HUES6 (cell line): ENCODE measurements around the gene MORN4.

ENCODE experiments used
- H3K27ac ChIP-seq: 2 replicates; pipeline ENCODE4 v1.7.0; 2013; ENCODE audit warnings: low read depth, mild to moderate bottlenecking, low read length, inconsistent platforms
- H3K27me3 ChIP-seq: 2 replicates; pipeline ENCODE4 v1.6.1; 2013; ENCODE audit warnings: low read length; ENCODE audit not compliant: control insufficient read depth, insufficient read depth
- H3K36me3 ChIP-seq: 2 replicates; pipeline ENCODE4 v1.6.1; 2013; ENCODE audit warnings: low read length; ENCODE audit not compliant: control insufficient read depth, insufficient read depth
- H3K4me1 ChIP-seq: 2 replicates; pipeline ENCODE4 v1.6.1; 2013; ENCODE audit warnings: low read length; ENCODE audit not compliant: control insufficient read depth, insufficient read depth
- H3K4me3 ChIP-seq: 2 replicates; pipeline ENCODE4 v1.5.1; 2013; ENCODE audit warnings: low read depth, low read length
- H3K9ac ChIP-seq: one replicate; pipeline ENCODE4 v1.6.1; 2013; ENCODE audit warnings: mild to moderate bottlenecking, low read length
- H3K9me3 ChIP-seq: 2 replicates; pipeline ENCODE4 v1.6.1; 2013; ENCODE audit warnings: low read depth, low read length; ENCODE audit not compliant: control insufficient read depth, insufficient read depth

The MORN4 gene

DNA sequence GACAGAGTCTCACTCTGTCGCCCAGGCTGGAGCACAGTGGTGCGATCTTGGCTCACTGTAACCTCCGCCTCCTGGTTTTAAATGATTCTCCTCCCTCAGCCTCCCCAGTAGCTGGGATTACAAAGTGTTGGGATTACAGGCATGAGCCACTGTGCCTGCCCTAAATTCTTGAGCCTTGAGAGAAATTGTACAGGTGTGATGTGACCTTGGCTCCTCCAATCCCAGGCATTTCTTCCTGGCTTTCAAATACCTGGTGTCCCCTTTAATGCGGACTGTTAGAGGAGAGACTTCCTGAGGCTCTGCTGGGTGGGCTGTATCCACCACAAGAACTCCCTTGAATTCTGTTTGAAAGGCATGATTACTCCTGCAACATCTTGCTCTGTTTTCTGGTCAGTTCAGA is 15.0 kb downstream of the MORN4 start:
- Histone ChIP-seq H3K27ac (no peak overlapping the region), H3K4me3 (no peak overlapping the region), H3K9ac (no peak overlapping the region), H3K27me3 (no peaks in the 10 kb centered on the region), H3K4me1 (no peaks in the 10 kb centered on the region), H3K36me3 (peaks cover 7% of the 10 kb centered on the region; the same call in 1 of the 2 replicates), H3K9me3 (no peaks in the 10 kb centered on the region)

DNA sequence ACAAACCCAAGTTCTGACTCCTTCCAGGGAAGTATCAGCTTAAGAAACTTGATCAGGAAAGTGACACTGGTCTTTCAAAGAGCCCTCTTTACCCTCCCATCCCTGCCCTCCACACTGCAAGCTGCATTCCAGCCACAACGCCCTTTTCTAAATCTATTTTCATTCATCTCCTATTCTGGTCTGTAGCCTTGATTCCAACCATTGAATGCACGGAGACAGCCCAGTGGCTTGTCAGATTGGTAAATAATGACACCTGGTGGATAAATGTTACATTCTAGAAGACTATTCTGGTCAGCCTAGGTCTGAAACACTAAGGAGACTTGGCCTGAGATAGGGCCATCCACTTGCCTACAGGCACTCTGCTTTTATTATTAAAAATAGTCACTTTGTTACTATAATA is 20.9 kb downstream of the MORN4 start:
- Histone ChIP-seq H3K9me3 (no peaks in the 10 kb centered on the region), H3K36me3 (peaks cover 7% of the 10 kb centered on the region; the same call in 1 of the 2 replicates), H3K4me1 (peaks cover 12% of the 10 kb centered on the region), H3K27ac (no peak overlapping the region), H3K27me3 (no peaks in the 10 kb centered on the region), H3K9ac (no peak overlapping the region), H3K4me3 (no peak overlapping the region)

DNA sequence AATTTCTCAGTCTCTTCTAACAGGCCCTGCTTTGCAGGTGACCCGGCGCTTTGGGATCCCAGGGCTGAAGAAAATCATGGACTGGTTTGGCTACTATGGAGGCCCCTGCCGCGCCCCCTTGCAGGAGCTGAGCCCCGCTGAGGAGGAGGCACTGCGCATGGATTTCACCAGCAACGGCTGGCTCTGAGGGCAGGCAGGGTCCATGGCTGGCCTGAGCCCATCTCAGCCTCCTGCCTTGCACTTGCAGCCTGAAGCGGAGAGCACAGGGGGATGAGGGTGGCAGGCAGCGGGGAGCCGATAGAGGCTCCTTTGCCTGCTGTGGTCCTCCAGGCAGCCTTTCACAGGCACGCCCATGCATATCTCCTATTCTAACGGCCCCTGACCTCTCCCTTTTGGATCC is 21.8 kb downstream of the MORN4 start:
- Histone ChIP-seq H3K9me3 (no peaks in the 10 kb centered on the region), H3K27ac (no peak overlapping the region), H3K27me3 (no peaks in the 10 kb centered on the region), H3K36me3 (peaks cover 7% of the 10 kb centered on the region; the same call in 1 of the 2 replicates), H3K4me1 (peaks cover 12% of the 10 kb centered on the region), H3K4me3 (no peak overlapping the region), H3K9ac (no peak overlapping the region)

DNA sequence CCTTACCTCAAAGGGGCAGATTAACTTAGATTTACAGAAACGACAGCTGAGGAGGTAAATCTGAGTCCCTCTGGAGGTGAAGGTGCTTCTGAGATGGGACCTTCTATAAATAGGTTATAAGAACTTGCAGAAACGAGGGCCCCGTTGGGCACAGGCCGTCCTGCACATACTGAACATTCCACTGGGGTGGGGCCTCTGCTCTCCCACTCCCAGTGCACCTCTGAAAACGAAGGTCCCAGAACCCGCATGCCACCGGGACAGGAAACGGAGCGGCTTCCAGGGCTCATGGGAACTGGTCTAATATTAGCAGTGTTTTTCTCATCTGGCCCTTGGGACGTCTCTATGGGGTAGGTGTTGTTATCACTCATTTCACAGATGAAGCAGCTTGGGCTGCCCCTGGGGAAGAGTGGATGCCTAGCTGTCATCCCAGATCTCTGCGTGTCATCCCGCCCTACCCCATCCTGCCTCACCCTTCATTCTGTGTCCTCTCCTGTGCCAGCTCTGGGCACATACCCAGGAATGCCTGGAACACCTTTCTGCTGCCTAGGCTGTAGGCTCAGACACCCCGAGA is 24.2 kb downstream of the MORN4 start:
- Histone ChIP-seq H3K9ac (no peak overlapping the region), H3K36me3 (no peaks in the 10 kb centered on the region)

DNA sequence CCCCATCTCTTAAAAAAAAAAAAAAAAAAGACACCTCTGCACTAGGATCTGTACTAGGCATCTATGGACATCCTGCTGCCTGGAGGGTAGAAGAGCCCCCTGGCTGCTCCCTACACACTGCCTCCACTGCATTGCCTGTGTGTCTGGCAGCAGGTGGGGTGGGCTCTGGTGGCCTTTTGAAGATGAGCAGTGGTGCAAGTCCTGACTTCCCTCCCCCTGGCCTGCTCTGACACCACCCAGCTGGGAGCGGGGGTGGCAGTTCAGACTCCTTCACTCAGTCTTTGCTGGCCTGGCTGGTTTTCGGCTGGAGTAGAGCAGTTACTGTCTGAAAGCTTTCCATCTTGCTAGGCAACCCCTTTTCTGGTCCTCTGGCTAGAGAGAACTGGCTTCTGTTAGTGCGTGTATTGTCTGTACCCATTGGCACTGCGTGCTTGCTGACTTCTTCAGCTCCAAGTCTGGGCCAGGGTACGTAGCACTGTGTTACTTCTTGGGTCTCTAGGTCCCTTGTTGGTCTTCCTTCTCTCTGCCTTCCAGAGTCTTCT is 26.1 kb downstream of the MORN4 start:
- H3K27me3 ChIP-seq = no peaks in the 10 kb centered on the region
- no peaks in the 10 kb centered on the region for H3K36me3 ChIP-seq
- H3K9ac ChIP-seq = no peak overlapping the region
- no peaks in the 10 kb centered on the region for H3K9me3 ChIP-seq
- H3K27ac ChIP-seq = no peak overlapping the region
- peaks cover 10% of the 10 kb centered on the region for H3K4me1 ChIP-seq
- H3K4me3 ChIP-seq = no peak overlapping the region

More for the DNA sequence above, 24.2 kb downstream of the MORN4 start:
- peaks cover 12% of the 10 kb centered on the region for H3K4me1 ChIP-seq
- H3K9me3 ChIP-seq = no peaks in the 10 kb centered on the region
- no peak overlapping the region for H3K4me3 ChIP-seq
- no peaks in the 10 kb centered on the region for H3K27me3 ChIP-seq
- no peak overlapping the region for H3K27ac ChIP-seq

DNA sequence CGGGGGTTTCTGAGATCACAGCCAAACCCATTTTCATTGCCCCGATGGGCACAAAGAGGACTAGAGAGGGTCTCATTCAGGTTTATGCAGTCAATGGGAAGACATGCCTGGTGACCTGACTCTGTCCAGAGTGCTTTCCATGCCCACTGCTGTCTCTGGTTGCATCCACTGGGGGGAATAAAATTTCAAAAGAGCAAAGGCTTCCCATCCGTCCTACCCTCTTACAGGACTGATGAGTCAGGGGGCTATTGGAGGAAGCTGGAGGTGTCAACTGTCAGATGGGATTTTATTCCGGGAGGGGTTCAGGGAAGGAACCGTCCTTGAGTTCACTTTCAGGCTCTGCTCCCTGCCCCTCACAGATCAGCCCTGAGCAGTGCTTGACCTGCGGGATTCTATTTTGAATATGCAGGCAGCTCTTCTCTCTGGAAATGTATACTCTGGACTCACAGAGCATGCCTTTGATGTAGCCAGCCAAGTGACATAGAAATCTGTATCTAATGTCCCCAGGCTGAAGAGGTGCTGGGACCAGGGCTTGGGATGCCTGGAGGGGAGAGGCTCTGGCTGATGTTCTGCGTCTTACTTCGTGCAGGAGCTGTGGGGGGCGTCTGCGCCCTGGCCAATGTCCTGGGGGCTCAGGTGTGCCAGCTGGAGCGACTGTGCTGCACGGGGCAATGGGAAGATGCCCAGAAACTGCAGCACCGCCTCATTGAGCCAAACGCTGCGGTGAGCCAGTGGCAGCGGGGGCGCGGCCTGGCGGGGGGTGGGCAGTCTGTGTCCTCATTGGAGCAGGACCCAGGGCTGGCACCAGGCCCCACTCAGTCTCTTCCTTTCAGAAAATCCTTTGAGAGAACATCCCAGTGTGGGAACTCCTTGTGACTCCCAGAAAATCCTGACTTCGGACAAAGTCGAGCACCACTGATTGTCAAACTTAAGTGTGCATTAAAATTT is 31.8 kb downstream of the MORN4 start:
- Histone ChIP-seq H3K9ac (no peak overlapping the region), H3K27ac (no peak overlapping the region), H3K36me3 (no peaks in the 10 kb centered on the region)

DNA sequence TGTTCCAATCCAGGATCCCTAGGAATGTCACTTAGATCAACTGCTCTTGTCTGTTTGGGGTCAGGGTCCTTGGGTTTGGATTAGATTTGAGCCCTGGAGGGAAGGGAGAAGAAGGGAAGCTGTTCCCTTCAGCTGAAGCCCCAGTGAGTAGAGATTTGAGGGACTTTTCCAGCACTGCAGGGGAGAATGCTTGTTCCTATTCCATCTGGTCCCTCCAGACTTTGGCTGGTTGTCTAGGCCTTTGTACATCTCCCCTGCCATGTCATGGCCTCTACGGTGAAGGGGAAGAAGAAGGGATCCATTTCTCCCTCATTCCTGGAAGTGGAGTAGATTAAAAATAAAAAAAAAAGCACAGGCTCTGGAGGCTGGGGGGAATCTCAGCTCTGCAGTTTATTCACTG is 32.7 kb downstream of the MORN4 start:
- no peaks in the 10 kb centered on the region for H3K4me1 ChIP-seq
- H3K4me3 ChIP-seq = no peak overlapping the region
- H3K9me3 ChIP-seq = no peaks in the 10 kb centered on the region
- no peak overlapping the region for H3K9ac ChIP-seq
- no peak overlapping the region for H3K27ac ChIP-seq
- no peaks in the 10 kb centered on the region for H3K27me3 ChIP-seq
- H3K36me3 ChIP-seq = no peaks in the 10 kb centered on the region

More for the DNA sequence above, 31.8 kb downstream of the MORN4 start:
- Histone ChIP-seq H3K27me3 (no peaks in the 10 kb centered on the region), H3K9me3 (no peaks in the 10 kb centered on the region), H3K4me1 (no peaks in the 10 kb centered on the region), H3K4me3 (no peak overlapping the region)

DNA sequence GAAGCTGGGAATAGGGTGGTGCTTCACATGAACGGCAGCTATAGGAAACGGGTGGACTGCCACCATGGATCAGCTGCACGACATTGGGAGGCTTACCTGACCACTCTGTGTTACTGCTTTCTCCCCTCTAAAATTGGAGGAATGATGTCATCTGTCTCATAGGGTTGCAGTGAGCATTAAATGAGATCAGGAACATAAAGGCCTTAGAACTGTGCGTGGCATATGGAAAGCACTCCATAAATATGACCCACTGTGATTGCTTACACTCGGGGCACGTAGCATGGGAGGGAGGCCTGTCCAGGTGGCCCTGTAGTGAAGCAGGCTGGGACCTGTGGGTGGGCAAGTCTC is 34.1 kb downstream of the MORN4 start:
- Histone ChIP-seq H3K9ac (no peak overlapping the region), H3K9me3 (no peaks in the 10 kb centered on the region), H3K36me3 (no peaks in the 10 kb centered on the region), H3K4me3 (no peak overlapping the region), H3K27me3 (no peaks in the 10 kb centered on the region), H3K27ac (no peak overlapping the region), H3K4me1 (no peaks in the 10 kb centered on the region)

DNA sequence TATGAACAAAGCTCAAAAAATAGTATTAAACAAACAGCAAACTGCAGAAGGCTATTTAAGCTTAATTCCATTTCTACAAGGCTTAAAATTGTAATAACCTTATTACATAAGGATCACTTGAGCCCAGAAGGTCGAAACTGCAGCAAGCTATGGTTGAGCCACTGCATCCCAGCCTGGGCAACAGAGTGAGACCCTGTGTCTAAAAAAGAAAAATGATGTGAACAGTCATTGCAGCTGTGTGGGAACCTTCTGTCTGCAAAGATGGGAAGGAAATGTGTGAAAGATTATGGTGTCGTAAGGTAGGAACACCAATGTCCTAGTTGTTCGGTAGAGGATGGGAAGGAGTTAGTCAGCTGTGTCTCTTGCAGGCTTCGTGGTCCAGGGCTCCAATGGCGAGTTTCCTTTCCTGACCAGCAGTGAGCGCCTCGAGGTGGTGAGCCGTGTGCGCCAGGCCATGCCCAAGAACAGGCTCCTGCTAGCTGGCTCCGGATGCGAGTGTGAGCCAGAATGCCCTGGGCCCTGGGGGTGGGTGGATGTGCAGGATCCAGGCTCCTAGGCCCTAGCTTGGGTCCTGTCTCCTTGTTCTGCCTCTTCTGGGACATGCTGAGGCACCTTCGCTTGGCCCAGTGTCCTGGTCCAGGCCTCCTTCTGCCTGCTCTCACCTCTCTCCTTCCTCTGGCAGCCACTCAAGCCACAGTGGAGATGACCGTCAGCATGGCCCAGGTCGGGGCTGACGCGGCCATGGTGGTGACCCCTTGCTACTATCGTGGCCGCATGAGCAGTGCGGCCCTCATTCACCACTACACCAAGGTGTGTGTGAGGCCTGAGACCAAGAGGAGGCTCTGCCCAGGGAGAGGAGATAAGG is 34.7 kb downstream of the MORN4 start:
- Histone ChIP-seq H3K9ac (no peak overlapping the region), H3K27ac (no peak overlapping the region), H3K9me3 (no peaks in the 10 kb centered on the region), H3K4me3 (no peak overlapping the region), H3K4me1 (no peaks in the 10 kb centered on the region), H3K36me3 (no peaks in the 10 kb centered on the region), H3K27me3 (no peaks in the 10 kb centered on the region)

DNA sequence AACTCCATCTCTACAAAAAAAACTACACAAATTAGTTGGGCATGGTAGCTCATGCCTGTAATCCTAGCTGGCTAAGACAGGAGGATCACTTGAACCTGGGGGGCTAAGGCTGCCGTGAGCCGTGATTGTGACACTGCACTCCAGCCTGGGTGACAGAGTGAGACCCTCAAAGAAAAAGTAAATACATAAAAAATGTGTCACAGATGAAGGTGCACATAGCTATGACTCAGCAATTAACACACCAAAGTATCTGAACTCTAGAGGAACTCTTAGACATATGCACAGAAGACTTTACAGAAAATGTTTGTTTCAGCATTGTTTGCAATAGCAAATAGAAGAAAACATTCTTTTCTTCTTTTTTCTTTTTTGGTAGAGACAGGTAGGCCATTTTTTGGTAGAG is 35.5 kb downstream of the MORN4 start:
- Histone ChIP-seq H3K4me1 (no peaks in the 10 kb centered on the region), H3K27me3 (no peaks in the 10 kb centered on the region), H3K36me3 (no peaks in the 10 kb centered on the region), H3K27ac (no peak overlapping the region), H3K9me3 (no peaks in the 10 kb centered on the region), H3K4me3 (no peak overlapping the region), H3K9ac (no peak overlapping the region)
